Measurements from ENCODE around the gene PRPH2. TPM values are rescaled to one million over a fixed set of nuclear protein-coding genes. Genes with fewer than 3 reads are reported as not detected.
A peak's percentile ranks its signal among the peaks of the same experiment; 100 is the strongest.

Gene PRPH2
- total and polyA plus RNA-seq, 10 of the 15 experiments (the other 5 are each of a cell fraction or from before 2014, with no cell fraction given), result 0.08 TPM; not detected in 9

- SMC1A ChIA-PET (ENCODE audit: uncharacterized antibody, unreplicated experiment), result interaction anchor here (0.6 to 5.4 kb wide), 29 partner anchors 8 to 688 kb away, joined by 3 to 59 read pairs (median 4); partner anchors contain the start of genes RPL7L1 and TBCC
- WGBS (ENCODE audit: insufficient coverage, insufficient replicate concordance, low lambda C conversion rate, missing lambda C conversion rate), result 0% methylated on average over 5 of the region's 5 CpGs
- Histone ChIP-seq H3K27me3 (replicated peaks in 1 of 2; ENCODE audit: control insufficient read depth in 2 of 2, insufficient read depth in 2 of 2, low read length in 1 of 2) (no peaks in the 10 kb centered on the region), H3K79me2 (ENCODE audit: control insufficient read depth, insufficient read depth, low read length) (no peaks in the 10 kb centered on the region), H3K9me3 (replicated peaks; ENCODE audit: control insufficient read depth, insufficient read depth, low read length) (no peaks in the 10 kb centered on the region), H4K20me1 (ENCODE audit: control insufficient read depth, insufficient read depth) (no peaks in the 10 kb centered on the region), H3K4me3 (no peak overlapping the region), H3K4me2 (ENCODE audit: control insufficient read depth, insufficient read depth) (no peak overlapping the region), H3K9ac (ENCODE audit: control insufficient read depth, insufficient read depth, low read length) (no peak overlapping the region), H3K36me3 (ENCODE audit: control insufficient read depth in 2 of 2, insufficient read depth in 2 of 2, low read length in 1 of 2) (peaks cover 2 to 27% of the 10 kb centered on the region in 2 experiments), H3K27ac (ENCODE audit: control insufficient read depth, insufficient read depth) (no peak overlapping the region), H2AFZ (ENCODE audit: control insufficient read depth, low read depth, low read length) (0 out of 2 replicates have a peak overlapping the region, but pooled peaks have one; percentile 7), H3K4me1 (ENCODE audit: control insufficient read depth, insufficient read depth, low read length) (no peaks in the 10 kb centered on the region)
- intact Hi-C loops (cut with micrococcal nuclease; ENCODE audit: unreplicated experiment), result loop anchor here (1.0 kb wide), 3 partner anchors 65 to 238 kb away; no protein-coding TSS in a partner anchor
- RAD21 ChIA-PET (ENCODE audit: unreplicated experiment), result interaction anchor here (0.7 to 5.2 kb wide), 19 partner anchors 14 to 481 kb away, joined by 3 to 46 read pairs (median 4); partner anchors contain the start of genes RPL7L1, TBCC and UBR2
- CTCF ChIA-PET, result interaction anchor here (0.7 to 9.2 kb wide), 48 partner anchors 8 to 542 kb away, joined by 3 to 99 read pairs (median 4); partner anchors contain the start of genes PRPH2, RPL7L1 and TBCC
- DNase-seq (ENCODE audit: low read depth, low spot score) (peak; percentile 16), ATAC-seq (peak; percentile 94), FAIRE-seq (peak; percentile 94)
- no TSS peak for BruUV-seq (replicated peaks)
- in situ Hi-C loops (cut with MboI), result loop anchor here (5.0 kb wide), 1 partner anchor 216 kb away; the partner anchor contains the start of gene RPL7L1
- POLR2A ChIA-PET, result no interaction called here
- TF ChIP-seq FOXM1 (IDR thresholded peaks at IDR 0.05; ENCODE audit: low read depth, low read length) (no peak), ASH2L (IDR thresholded peaks at IDR 0.05; ENCODE audit: borderline replicate concordance, low read depth) (no peak), BHLHE40 (IDR thresholded peaks at IDR 0.05; ENCODE audit: borderline replicate concordance in 1 of 2, low read depth in 2 of 2, low read length in 1 of 2) (0 out of 4 replicates have a peak, but pooled peaks of 1 of the 2 experiments have one; percentile 5), CEBPB (IDR thresholded peaks at IDR 0.05; ENCODE audit: borderline replicate concordance in 1 of 2, low read depth in 2 of 2, low read length in 2 of 2) (no peak), ZNF207 (IDR thresholded peaks at IDR 0.05; ENCODE audit: borderline replicate concordance) (no peak), ZNF274 (IDR thresholded peaks at IDR 0.05; ENCODE audit: insufficient read depth, insufficient read length) (no peak), YY1 (IDR thresholded peaks at IDR 0.05; ENCODE audit: low read depth, low read length) (peak; percentile 73), ZNF592 (IDR thresholded peaks at IDR 0.05) (no peak), POLR2A (IDR thresholded peaks at IDR 0.05; ENCODE audit: low read depth, low read length) (no peak), RAD21 (IDR thresholded peaks at IDR 0.05; ENCODE audit: insufficient read depth, low read depth, low read length) (peak; percentile 93), SRF (IDR thresholded peaks at IDR 0.05; ENCODE audit: low read depth in 2 of 2, low read length in 2 of 2) (no peak), MTA2 (IDR thresholded peaks at IDR 0.05; ENCODE audit: low read depth) (no peak), HDAC2 (IDR thresholded peaks at IDR 0.05) (no peak)
- TF ChIP-seq, protein P1, sequence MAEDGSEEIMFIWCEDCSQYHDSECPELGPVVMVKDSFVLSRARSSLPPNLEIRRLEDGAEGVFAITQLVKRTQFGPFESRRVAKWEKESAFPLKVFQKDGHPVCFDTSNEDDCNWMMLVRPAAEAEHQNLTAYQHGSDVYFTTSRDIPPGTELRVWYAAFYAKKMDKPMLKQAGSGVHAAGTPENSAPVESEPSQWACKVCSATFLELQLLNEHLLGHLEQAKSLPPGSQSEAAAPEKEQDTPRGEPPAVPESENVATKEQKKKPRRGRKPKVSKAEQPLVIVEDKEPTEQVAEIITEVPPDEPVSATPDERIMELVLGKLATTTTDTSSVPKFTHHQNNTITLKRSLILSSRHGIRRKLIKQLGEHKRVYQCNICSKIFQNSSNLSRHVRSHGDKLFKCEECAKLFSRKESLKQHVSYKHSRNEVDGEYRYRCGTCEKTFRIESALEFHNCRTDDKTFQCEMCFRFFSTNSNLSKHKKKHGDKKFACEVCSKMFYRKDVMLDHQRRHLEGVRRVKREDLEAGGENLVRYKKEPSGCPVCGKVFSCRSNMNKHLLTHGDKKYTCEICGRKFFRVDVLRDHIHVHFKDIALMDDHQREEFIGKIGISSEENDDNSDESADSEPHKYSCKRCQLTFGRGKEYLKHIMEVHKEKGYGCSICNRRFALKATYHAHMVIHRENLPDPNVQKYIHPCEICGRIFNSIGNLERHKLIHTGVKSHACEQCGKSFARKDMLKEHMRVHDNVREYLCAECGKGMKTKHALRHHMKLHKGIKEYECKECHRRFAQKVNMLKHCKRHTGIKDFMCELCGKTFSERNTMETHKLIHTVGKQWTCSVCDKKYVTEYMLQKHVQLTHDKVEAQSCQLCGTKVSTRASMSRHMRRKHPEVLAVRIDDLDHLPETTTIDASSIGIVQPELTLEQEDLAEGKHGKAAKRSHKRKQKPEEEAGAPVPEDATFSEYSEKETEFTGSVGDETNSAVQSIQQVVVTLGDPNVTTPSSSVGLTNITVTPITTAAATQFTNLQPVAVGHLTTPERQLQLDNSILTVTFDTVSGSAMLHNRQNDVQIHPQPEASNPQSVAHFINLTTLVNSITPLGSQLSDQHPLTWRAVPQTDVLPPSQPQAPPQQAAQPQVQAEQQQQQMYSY (CRISPR knock-in tag; IDR thresholded peaks at IDR 0.05), result no peak
- TF ChIP-seq, protein P2, sequence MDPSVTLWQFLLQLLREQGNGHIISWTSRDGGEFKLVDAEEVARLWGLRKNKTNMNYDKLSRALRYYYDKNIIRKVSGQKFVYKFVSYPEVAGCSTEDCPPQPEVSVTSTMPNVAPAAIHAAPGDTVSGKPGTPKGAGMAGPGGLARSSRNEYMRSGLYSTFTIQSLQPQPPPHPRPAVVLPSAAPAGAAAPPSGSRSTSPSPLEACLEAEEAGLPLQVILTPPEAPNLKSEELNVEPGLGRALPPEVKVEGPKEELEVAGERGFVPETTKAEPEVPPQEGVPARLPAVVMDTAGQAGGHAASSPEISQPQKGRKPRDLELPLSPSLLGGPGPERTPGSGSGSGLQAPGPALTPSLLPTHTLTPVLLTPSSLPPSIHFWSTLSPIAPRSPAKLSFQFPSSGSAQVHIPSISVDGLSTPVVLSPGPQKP (IDR thresholded peaks at IDR 0.05; ENCODE audit: low read depth, low read length), result no peak
These were observed 60.8 kb downstream of the PRPH2 start for GRCh38 chr6:42661540-42662153.

Data from GM12878 (cell line).